Type B pancreatic cell (in vitro differentiated cells): ENCODE results near the gene TXK. TPM values are rescaled to one million over a fixed set of nuclear protein-coding genes. Genes with fewer than 3 reads are reported as not detected.
A peak's percentile ranks its signal among the peaks of the same experiment; 100 is the strongest.

Experiments used
- DNase-seq: peaks from one replicate; pipeline ENCODE4 v3.0.0; 2021; ENCODE audit warnings: mixed read lengths; ENCODE audit not compliant: unreplicated experiment; ENCODE audit errors: extremely low spot score
- H3K27ac Mint-ChIP-seq: 2 replicates; pipeline ENCODE4 v1.8.0; 2021; ENCODE audit warnings: mild to moderate bottlenecking, mixed read lengths
- H3K27me3 Mint-ChIP-seq: 2 replicates; pipeline ENCODE4 v1.8.0; 2021; ENCODE audit warnings: mixed read lengths
- H3K36me3 Mint-ChIP-seq: 2 replicates; pipeline ENCODE4 v1.8.0; 2021; ENCODE audit warnings: mixed read lengths
- H3K4me1 Mint-ChIP-seq: one replicate; pipeline ENCODE4 v1.8.0; 2021; ENCODE audit warnings: mixed read lengths; ENCODE audit not compliant: unreplicated experiment
- H3K4me3 Mint-ChIP-seq: 2 replicates; pipeline ENCODE4 v1.8.0; 2021; ENCODE audit warnings: mild to moderate bottlenecking, mixed read lengths
- H3K9me3 Mint-ChIP-seq: 2 replicates; pipeline ENCODE4 v1.8.0; 2021; ENCODE audit warnings: mixed read lengths
- CTCF ChIP-seq: fragments of 200-600 bp; sonication (generic); conservative IDR thresholded peaks from 2 replicates; pipeline ENCODE4 v1.5.0; 2021; ENCODE audit warnings: antibody characterized with exemption, mild to moderate bottlenecking
- total RNA-seq: library from RNA; stranded (reverse); gene quantifications from 2 replicates; pipeline ENCODE4 v1.2.1, GENCODE V29; 2021; ENCODE audit warnings: low replicate concordance

The TXK gene
- total RNA-seq, 1 donor from 2014 or later: 1.3 TPM

- no peak overlapping the region for H3K4me3 Mint-ChIP-seq
- H3K9me3 Mint-ChIP-seq: no peaks in the 10 kb centered on the region
Measured at GRCh38 chr4:48046059-48046458, 88.0 kb downstream of the TXK start.

GRCh38 chr4:48044298-48044697 is 89.8 kb downstream of the TXK start:
- Mint-ChIP-seq H3K36me3 (no peaks in the 10 kb centered on the region), H3K27ac (no peak overlapping the region), H3K9me3 (no peaks in the 10 kb centered on the region), H3K27me3 (no peaks in the 10 kb centered on the region), H3K4me3 (no peak overlapping the region), H3K4me1 (peaks cover 16% of the 10 kb centered on the region)
- DNase-seq: no peak
- no peak for TF ChIP-seq CTCF

More at GRCh38 chr4:48046059-48046458, 88.0 kb downstream of the TXK start:
- Mint-ChIP-seq H3K27me3 (no peaks in the 10 kb centered on the region), H3K36me3 (no peaks in the 10 kb centered on the region), H3K27ac (no peak overlapping the region), H3K4me1 (peaks cover 16% of the 10 kb centered on the region)
- TF ChIP-seq CTCF: no peak
- DNase-seq: no peak

DNA sequence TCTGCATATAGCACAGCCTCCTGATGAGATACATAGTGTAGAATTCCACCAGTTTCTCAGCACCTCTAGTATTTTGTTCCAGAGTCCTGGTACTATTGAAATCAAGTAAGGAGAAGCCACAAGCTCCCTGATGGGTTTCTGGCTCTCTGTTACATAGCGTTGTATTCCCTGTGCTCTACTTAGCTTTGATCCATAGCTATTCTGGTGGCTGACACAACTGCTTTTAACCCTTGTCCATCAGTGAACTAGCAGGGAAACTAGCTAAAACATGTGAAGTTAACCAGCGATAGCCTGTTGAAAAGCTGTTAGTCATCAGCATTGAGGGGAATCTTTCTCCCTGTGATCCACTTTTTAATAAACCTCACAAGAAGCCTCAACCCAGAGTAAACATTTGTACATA is 90.5 kb downstream of the TXK start:
- Mint-ChIP-seq H3K4me1 (peaks cover 16% of the 10 kb centered on the region), H3K27me3 (no peaks in the 10 kb centered on the region), H3K27ac (peak overlapping the region; percentile 17), H3K36me3 (no peaks in the 10 kb centered on the region), H3K4me3 (peak overlapping the region; percentile 2), H3K9me3 (no peaks in the 10 kb centered on the region)
- TF ChIP-seq CTCF: no peak
- no peak for DNase-seq

DNA sequence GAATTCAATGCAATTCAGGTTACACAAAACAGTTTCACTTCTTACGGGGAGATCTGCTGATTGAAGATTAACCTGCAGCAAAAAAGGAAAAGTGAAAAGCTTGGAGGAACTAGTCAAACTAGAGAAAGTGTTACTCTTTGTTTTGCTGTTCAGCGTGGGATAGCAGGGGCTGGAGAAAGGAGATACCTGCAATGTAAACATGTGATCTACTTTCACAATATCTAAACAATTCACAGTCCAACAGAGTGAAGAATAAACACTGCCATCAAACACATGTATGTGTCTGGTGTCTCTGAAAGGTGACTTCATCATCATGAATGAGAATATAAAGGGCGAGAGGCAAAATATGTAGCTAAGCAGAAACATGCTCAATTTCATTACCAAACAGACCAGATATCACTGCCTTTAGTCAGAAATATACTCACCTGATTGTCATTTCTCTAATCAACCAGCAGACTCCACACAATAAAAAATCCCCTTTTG is 91.0 kb downstream of the TXK start:
- peak overlapping the region; percentile 17 for H3K27ac Mint-ChIP-seq
- H3K4me3 Mint-ChIP-seq: peak overlapping the region; percentile 2
- H3K4me1 Mint-ChIP-seq: peaks cover 16% of the 10 kb centered on the region
- H3K36me3 Mint-ChIP-seq: no peaks in the 10 kb centered on the region
- no peaks in the 10 kb centered on the region for H3K27me3 Mint-ChIP-seq
- no peaks in the 10 kb centered on the region for H3K9me3 Mint-ChIP-seq
- no peak for DNase-seq
- TF ChIP-seq CTCF: no peak

- Mint-ChIP-seq H3K36me3 (no peaks in the 10 kb centered on the region), H3K27ac (peak overlapping the region; percentile 29), H3K4me3 (peak overlapping the region; percentile 17), H3K4me1 (peaks cover 16% of the 10 kb centered on the region), H3K9me3 (no peaks in the 10 kb centered on the region), H3K27me3 (no peaks in the 10 kb centered on the region)
- no peak for TF ChIP-seq CTCF
- DNase-seq: no peak
Measured at GRCh38 chr4:48041535-48042137, 92.4 kb downstream of the TXK start.
